HL-60 (cell line): ENCODE measurements around the gene NEDD4L.

Experiments
- GABPA ChIP-seq: IDR thresholded peaks from 2 replicates; pipeline ENCODE4 v1.6.1; 2012; ENCODE audit warnings: low read depth
- POLR2AphosphoS5 ChIP-seq: IDR thresholded peaks from 2 replicates; pipeline ENCODE4 v1.6.1; 2012; ENCODE audit warnings: low read depth
- REST ChIP-seq: IDR thresholded peaks from 2 replicates; pipeline ENCODE4 v1.6.1; 2012; ENCODE audit warnings: low read depth; ENCODE audit not compliant: insufficient replicate concordance
- SPI1 ChIP-seq: IDR thresholded peaks from 2 replicates; pipeline ENCODE4 v1.6.1; 2012; ENCODE audit warnings: low read depth, mild to moderate bottlenecking, borderline replicate concordance
- TF ChIP-seq, protein P1 (sequence below): IDR thresholded peaks from one replicate; pipeline ENCODE4 v1.5.1; 2011; ENCODE audit warnings: low read length, control low read depth, inconsistent platforms; ENCODE audit not compliant: insufficient read depth

DNA sequence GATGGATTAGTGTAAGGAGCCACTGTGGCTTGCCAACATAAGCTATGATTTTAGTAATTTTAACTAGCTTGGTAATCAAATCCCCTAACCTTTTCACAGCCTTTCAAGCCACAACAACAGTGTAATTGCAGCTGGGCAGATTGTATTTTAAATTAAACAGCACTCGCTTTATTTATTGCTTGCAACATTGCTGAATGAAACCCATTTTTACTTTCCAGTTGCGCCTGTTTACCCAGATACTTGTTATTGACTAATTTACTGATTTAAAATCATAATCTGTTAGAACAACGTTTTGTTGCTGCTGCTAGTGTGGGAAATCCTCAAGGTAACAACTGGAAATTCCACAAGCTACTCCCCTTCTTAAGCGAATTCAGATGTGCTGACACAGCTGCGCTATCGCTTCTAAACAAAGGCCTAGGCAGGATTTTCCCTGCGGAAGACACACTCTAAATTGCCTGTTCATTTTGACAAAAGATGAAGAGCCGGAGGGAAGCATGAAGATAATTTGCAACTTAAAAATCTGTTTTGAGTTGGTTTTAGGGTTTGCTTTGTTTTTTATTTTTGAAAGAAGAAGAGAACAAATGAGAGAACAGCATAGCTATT, 300.9 kb downstream of the NEDD4L start:
- TF ChIP-seq, protein P1, sequence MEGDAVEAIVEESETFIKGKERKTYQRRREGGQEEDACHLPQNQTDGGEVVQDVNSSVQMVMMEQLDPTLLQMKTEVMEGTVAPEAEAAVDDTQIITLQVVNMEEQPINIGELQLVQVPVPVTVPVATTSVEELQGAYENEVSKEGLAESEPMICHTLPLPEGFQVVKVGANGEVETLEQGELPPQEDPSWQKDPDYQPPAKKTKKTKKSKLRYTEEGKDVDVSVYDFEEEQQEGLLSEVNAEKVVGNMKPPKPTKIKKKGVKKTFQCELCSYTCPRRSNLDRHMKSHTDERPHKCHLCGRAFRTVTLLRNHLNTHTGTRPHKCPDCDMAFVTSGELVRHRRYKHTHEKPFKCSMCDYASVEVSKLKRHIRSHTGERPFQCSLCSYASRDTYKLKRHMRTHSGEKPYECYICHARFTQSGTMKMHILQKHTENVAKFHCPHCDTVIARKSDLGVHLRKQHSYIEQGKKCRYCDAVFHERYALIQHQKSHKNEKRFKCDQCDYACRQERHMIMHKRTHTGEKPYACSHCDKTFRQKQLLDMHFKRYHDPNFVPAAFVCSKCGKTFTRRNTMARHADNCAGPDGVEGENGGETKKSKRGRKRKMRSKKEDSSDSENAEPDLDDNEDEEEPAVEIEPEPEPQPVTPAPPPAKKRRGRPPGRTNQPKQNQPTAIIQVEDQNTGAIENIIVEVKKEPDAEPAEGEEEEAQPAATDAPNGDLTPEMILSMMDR, result no peak
- TF ChIP-seq GABPA, result no peak
- no peak for TF ChIP-seq POLR2AphosphoS5
- TF ChIP-seq REST, result no peak
- no peak for TF ChIP-seq SPI1
